Ectodermal cell (in vitro differentiated cells): ENCODE results near the gene UGT1A3.

Source experiments
- H3K27ac ChIP-seq: 2 replicates; pipeline ENCODE4 v1.7.0; 2013; ENCODE audit warnings: mild to moderate bottlenecking, low read depth, low read length; ENCODE audit not compliant: insufficient read depth, poor library complexity, severe bottlenecking
- H3K27me3 ChIP-seq: 2 replicates; pipeline ENCODE4 v1.7.0; 2013; ENCODE audit warnings: mild to moderate bottlenecking, low read length; ENCODE audit not compliant: insufficient read depth, control insufficient read depth, poor library complexity, severe bottlenecking
- H3K36me3 ChIP-seq: one replicate; pipeline ENCODE4 v1.7.0; 2013; ENCODE audit warnings: low read length; ENCODE audit not compliant: control insufficient read depth, insufficient read depth
- H3K4me1 ChIP-seq: one replicate; pipeline ENCODE4 v1.7.0; 2013; ENCODE audit warnings: low read length; ENCODE audit not compliant: control insufficient read depth, insufficient read depth
- H3K4me3 ChIP-seq: 2 replicates; pipeline ENCODE4 v1.7.0; 2013; ENCODE audit warnings: low read depth, low read length, control low read depth; ENCODE audit not compliant: insufficient read depth
- H3K9me3 ChIP-seq: 2 replicates; pipeline ENCODE4 v1.7.0; 2013; ENCODE audit warnings: mild to moderate bottlenecking, low read length, moderate library complexity; ENCODE audit not compliant: control insufficient read depth
- WGBS, 2 experiments: methylation state at CpG; one replicate each; pipeline ENCODE4 v1.1.7; 2013; ENCODE audit warnings: missing lambda C conversion rate in 2 of 2; 5-methylcytosine and 5-hydroxymethylcytosine counted together

Gene UGT1A3

DNA sequence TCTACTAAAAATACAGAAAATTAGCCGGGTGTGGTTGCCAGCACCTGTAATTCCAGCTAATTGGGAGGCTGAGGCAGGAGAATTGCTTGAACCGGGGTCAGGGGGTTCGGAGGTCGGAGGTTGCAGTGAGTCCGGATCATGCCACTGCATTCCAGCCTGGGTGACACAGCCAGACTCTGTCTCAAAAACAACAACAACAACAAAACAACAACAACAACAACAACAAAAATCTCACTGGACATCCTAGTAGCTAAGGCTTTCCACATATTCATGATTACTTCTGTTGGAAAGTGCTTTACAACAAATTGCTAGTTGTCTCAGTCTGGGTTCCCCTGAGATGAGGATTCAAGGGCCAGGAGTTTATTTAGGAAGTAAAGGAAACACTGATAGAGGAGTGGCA is 45.0 kb downstream of the UGT1A3 start:
- H3K36me3 ChIP-seq: no peaks in the 10 kb centered on the region
- no peaks in the 10 kb centered on the region for H3K27me3 ChIP-seq
- H3K27ac ChIP-seq: no peak overlapping the region
- 93 to 97% methylated on average over 5 of the region's 5 CpGs for WGBS, 2 experiments
- no peak overlapping the region for H3K4me3 ChIP-seq
- no peaks in the 10 kb centered on the region for H3K4me1 ChIP-seq
- no peaks in the 10 kb centered on the region for H3K9me3 ChIP-seq

DNA sequence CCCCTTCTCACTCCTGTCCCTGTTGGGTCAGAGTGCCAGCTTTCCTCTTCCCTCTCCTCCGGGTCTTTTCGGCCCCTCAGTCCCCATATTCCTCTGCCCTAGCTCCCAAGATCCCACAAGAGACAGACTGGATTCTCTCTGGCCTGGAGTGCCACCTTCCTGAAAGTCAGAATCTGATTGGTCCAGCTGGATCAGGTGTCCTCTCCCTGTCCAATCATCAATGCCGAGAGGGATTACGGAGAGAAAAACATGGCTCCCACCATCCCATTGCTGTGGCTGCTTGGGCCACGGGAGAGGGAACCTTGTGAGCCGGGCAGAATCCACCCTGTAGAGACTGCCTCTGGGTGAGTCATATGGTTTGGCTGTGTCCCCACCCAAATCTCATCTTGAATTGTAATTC is 46.6 kb downstream of the UGT1A3 start:
- Histone ChIP-seq H3K27ac (no peak overlapping the region), H3K9me3 (no peaks in the 10 kb centered on the region), H3K27me3 (no peaks in the 10 kb centered on the region), H3K4me1 (no peaks in the 10 kb centered on the region), H3K36me3 (no peaks in the 10 kb centered on the region), H3K4me3 (no peak overlapping the region)
- 89 to 90% methylated on average over 6 of the region's 6 CpGs for WGBS, 2 experiments

DNA sequence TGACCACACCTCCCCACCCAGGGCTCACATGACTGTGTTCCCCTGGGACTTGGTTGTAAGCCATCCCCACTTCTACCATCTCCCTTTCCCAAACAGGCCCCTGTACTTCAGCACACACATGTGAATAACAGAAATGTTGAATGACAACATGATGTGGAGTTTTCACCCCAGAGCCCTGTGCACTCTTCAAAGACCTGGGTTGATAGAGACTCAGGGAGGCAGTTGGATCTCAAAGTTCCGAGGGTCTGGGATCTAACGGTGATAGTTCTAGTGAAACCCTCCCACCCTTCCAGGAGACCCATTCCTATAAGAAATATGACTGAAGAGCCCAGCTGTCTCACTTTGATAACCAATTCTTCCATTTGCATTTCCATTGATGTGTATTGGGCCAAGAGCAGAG is 49.2 kb downstream of the UGT1A3 start, which contains the start of gene MROH2A:
Gene MROH2A (plus strand): TSS at position 301 of the 400 bp plus-strand sequence. CDS start 1,029 bp downstream, outside the sequence.
- WGBS, 2 experiments: 100% methylated on average over 2 of the region's 2 CpGs
- Histone ChIP-seq H3K27me3 (no peaks in the 10 kb centered on the region), H3K36me3 (no peaks in the 10 kb centered on the region), H3K4me1 (no peaks in the 10 kb centered on the region), H3K27ac (no peak within 1 kb of the TSS), H3K4me3 (no peak within 1 kb of the TSS), H3K9me3 (no peaks in the 10 kb centered on the region)

DNA sequence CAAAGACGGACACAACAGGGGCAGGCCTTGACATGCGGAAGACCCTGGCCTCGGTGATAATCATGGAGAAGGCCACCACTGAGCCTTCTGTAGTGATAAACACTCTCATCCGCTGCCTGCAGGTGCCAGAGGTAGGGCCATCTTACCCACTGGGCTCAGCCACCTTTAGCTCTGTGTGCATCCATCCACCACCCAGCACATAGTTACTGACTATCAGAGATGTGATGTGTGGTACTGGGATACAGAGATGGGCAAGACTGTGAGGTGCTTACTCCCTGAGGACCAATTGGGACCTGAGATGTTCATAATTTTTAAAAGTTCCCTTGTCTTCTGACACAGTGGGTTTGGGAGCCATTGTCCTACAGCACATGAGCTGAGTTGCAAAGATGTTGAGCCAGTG is 50.9 kb downstream of the UGT1A3 start:
- Histone ChIP-seq H3K27ac (no peak overlapping the region), H3K4me3 (no peak overlapping the region), H3K4me1 (no peaks in the 10 kb centered on the region), H3K36me3 (no peaks in the 10 kb centered on the region), H3K9me3 (no peaks in the 10 kb centered on the region), H3K27me3 (no peaks in the 10 kb centered on the region)
- 96 to 98% methylated on average over 4 of the region's 4 CpGs for WGBS, 2 experiments

DNA sequence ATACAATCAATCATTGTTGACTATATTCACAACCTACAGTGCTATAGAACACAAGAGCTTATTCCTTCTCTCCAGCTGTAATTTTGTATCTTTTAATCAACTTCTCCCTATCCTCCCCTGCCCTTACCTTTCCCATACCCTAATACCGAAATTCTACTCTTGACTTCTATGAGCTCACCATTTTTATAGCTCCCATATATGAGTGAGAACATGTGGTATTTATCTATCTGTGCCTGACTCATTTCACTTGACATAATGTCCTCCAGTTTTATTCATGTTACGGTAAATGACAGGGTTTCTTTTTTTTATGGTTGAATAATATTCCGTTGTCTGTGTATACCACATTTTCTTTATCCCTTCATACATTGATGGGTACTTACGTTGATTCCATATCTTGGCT is 51.9 kb downstream of the UGT1A3 start:
- Histone ChIP-seq H3K27ac (no peak overlapping the region), H3K4me1 (no peaks in the 10 kb centered on the region), H3K27me3 (no peaks in the 10 kb centered on the region), H3K9me3 (no peaks in the 10 kb centered on the region), H3K4me3 (no peak overlapping the region), H3K36me3 (no peaks in the 10 kb centered on the region)
- WGBS, 2 experiments: 80 to 93% methylated on average over 2 to 3 of the region's 4 CpGs

DNA sequence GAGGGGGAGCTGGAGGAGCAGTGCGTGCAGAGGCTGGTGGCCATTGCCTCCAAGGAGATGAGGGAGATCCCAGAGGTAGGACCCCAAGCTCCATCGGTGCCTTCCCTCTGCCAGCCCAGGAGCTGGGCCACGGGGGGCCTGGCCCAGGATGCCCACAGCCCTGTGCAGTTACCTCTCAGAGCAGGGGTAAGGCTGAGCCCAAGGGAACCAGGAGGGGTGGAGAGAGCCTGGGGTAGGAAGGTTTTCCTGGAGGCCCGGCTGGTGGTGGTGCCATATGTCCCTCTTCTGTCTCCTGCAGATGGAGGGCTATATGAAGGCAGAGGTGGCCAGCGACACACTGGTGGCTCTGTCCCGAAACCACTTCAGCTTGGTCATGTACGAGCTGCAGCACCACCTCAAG is 60.7 kb downstream of the UGT1A3 start:
- Histone ChIP-seq H3K9me3 (no peaks in the 10 kb centered on the region), H3K4me1 (no peaks in the 10 kb centered on the region)
- WGBS, 2 experiments: 89 to 96% methylated on average over 7 of the region's 7 CpGs

DNA sequence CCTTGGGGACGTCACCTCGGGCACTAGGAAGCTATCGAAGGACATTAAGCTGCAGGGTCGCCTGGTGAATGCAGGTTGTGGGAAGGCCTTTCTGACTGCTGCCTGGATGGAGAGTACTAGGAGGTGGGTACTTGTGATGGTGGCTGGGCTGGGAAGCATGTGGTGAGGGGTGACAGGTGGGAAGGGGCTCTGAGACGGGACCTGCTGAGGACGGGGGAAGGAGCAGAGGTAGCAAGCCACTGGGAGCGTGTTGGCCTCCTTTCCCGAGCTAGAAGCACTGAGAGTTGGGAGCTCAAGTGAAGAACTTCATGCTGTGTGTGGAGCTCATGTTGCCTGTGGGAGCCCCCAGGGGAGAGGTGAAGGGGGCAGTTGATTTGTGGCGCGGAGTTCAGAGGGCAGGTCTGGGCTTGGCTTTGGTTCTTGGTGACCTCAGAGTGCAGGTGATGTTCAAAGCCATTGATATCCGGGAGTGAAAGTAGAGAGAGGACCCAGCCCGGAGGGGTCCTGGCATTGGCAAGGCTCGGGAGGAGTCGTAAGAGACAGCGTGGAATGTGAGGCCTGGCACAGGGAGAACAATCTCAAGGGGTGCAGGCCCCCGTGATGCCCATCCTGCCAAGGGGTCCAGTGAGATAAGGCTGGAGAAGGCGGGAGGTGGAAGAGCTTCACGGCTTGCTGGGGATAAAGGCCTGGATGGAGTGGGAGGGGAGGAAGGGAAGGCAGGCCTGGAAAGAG is 62.5 kb downstream of the UGT1A3 start:
- no peak overlapping the region for H3K27ac ChIP-seq
- no peak overlapping the region for H3K4me3 ChIP-seq
- WGBS, 2 experiments: 93 to 94% methylated on average over 18 of the region's 18 CpGs
- H3K27me3 ChIP-seq: no peaks in the 10 kb centered on the region
- H3K36me3 ChIP-seq: no peaks in the 10 kb centered on the region
- H3K9me3 ChIP-seq: no peaks in the 10 kb centered on the region
- no peaks in the 10 kb centered on the region for H3K4me1 ChIP-seq

More for the DNA sequence above, 60.7 kb downstream of the UGT1A3 start:
- H3K36me3 ChIP-seq: no peaks in the 10 kb centered on the region
- H3K27ac ChIP-seq: no peak overlapping the region
- H3K27me3 ChIP-seq: no peaks in the 10 kb centered on the region
- H3K4me3 ChIP-seq: no peak overlapping the region

DNA sequence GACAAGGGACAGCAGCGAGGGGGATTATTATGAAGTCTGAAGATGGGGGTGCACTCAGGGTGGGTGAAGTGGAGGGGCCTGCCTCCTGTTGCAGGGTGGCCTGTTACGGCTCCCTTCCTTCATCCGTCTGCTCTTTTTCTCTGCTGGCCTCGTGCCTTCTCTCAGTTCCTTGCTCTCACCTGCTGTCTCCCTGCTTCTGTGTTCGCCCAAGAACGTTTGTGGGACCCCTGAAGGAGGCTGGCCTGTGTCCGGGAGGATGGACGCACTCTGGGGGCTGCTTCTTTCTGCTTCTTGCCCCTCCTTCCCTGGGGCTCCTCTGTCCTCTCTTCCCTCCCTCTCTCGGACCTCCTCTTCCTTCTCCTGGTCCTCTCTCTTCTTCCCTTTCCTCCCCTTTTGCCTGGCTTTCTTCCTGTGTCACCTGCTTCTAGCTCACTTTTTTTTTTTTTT is 63.1 kb downstream of the UGT1A3 start:
- H3K9me3 ChIP-seq: no peaks in the 10 kb centered on the region
- H3K4me3 ChIP-seq: no peak overlapping the region
- H3K4me1 ChIP-seq: no peaks in the 10 kb centered on the region
- no peak overlapping the region for H3K27ac ChIP-seq
- H3K36me3 ChIP-seq: no peaks in the 10 kb centered on the region
- WGBS, 2 experiments: 90 to 91% methylated on average over 9 of the region's 9 CpGs
- no peaks in the 10 kb centered on the region for H3K27me3 ChIP-seq

DNA sequence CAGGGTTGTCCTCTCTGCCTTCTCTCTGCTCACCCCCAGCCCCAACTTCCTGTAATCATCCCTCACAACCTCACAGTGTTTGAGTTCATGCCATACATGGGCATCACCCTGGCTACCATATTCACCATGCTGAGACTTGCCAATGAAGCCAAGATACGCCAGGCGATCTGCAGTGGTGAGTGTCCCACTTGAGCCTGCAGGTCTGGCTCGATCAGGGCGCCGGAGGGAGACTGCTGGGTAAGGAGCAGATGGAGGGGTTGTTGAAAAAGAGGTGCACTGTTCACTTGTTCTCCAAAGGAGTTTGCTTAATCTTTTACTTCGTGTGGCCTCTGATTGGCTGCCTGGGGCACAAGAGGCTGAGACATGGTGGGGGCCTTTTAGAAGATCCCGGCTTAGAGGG is 63.9 kb downstream of the UGT1A3 start:
- WGBS, 2 experiments: 93% methylated on average over 7 of the region's 7 CpGs
- H3K36me3 ChIP-seq: no peaks in the 10 kb centered on the region

DNA sequence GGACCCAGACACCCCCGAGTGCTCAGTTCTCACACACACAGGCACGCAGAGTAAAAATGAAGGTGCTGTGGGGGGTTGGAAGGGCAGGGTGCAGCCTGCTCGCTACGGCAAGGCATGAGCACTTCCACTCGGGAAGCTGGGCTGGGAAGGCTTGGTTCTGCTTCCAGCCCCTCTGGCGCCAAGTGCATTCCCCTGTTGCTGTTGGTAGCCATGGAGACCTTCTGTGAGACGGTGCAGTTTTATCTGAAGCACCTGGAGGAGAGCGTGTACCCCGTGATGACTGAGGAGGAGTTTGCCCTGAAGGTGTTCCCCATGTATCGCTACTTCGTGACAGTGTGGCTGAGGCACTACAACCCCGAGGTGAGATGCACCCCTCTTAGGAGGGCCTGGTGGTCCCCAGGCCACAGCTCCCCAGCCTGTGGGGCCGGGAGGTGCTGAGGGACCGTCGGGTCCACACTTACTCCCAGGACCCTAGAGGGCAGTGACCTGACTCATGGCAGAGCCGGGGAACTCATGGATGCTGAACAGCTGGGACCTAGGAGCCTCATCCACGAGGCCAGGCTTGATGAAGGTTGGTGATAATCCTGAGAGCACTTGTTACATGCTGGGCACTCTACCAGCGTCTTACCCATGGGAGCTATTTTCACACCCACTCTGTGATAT is 64.8 kb downstream of the UGT1A3 start:
- H3K27me3 ChIP-seq: no peaks in the 10 kb centered on the region
- no peaks in the 10 kb centered on the region for H3K9me3 ChIP-seq
- no peaks in the 10 kb centered on the region for H3K4me1 ChIP-seq
- WGBS, 2 experiments: 93% methylated on average over 18 of the region's 18 CpGs
- no peak overlapping the region for H3K27ac ChIP-seq
- no peaks in the 10 kb centered on the region for H3K36me3 ChIP-seq
- H3K4me3 ChIP-seq: no peak overlapping the region

More for the DNA sequence above, 63.9 kb downstream of the UGT1A3 start:
- no peaks in the 10 kb centered on the region for H3K27me3 ChIP-seq
- H3K4me3 ChIP-seq: no peak overlapping the region
- no peak overlapping the region for H3K27ac ChIP-seq
- H3K9me3 ChIP-seq: no peaks in the 10 kb centered on the region
- no peaks in the 10 kb centered on the region for H3K4me1 ChIP-seq
